HuH-7 (cell line): ENCODE measurements around the gene TESK2.

Experiments
- DNase-seq: peaks from one replicate; pipeline ENCODE4 v3.0.0; 2011; ENCODE audit warnings: low spot score

TESK2 gene

DNA sequence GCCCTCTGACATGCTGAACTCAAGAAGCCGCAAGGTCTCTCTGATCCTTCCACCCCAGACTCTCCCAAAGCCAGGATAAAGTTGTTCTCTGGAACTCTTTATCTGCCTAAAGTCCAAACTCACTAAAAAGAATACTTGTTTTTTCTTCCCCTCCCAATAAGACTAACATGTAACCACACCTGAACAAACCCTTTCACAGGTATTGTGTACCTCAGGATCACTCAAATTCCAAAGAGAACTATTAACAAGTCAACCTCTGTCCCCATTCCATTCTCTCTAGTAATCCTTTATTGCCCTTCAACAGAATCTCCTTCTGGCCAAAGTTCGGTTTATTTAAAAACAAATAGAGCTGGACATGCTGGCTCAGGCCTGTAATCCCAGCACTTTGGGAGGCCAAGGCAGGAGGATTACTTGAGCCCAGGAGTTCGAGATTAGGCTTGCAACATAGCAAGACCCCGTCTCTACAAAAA, 155.1 kb downstream of the TESK2 start:
- DNase-seq = peak; percentile 88

DNA sequence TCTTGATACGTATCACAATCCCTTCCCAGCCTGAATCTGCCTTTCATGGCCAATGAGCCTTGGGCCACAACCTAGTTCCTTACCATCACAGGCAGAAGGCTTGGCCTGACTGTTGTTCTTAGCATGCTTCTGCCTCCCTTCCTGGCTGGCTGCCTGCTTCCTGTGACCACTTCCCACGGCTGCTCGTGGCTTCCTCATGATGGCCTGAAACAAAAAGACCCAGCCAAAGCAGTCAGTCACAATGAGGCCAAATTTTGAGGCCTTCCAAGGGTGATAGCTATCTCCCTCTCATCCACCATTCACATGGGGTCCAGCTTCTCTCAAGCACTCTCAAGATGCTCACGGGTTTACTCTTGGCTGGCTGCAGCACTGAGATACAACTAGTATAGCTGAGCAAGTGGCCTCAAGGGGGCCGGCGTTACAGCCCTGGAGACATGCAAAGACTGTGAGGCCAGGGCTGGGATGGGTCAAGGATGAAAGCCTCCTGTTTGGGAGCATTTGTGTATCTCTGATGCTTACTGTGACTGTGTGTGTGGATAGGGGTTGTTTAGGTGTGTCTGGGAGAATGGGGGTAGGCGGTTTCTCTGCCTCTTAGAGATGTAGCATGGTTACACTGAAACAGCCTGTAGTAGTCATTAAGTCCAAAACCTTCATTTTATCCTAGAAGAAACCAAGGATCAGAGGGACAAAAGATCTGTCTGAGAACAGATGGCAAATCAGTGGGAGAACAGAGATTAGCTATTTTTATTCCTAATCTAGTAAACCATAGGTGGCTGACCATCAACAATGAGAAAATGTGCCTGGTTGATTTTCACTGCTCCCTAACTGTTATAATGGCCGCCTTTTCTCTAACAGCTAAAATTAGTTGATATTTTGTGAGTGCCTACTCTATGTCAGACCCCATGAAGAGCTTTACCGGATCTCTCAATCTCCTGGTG, 156.4 kb downstream of the TESK2 start:
- DNase-seq = no peak

DNA sequence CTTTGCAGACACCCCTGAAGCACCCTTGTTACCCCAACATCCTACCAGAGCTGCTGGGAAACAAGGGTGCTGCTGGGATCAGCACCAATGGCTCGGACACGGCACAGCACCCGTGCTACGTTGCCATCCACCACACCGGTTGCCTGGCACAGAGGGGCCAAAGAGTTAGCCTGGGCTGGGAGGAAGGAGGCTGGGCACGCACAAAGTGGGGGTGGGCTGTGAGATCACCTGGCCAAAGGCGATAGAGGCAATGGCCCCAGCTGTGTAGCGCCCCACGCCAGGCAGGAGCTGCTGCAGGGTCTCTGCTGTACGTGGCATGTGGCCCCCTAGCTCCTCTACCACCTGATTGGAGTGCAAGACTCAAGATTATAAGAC, 158.6 kb downstream of the TESK2 start:
- DNase-seq = no peak

DNA sequence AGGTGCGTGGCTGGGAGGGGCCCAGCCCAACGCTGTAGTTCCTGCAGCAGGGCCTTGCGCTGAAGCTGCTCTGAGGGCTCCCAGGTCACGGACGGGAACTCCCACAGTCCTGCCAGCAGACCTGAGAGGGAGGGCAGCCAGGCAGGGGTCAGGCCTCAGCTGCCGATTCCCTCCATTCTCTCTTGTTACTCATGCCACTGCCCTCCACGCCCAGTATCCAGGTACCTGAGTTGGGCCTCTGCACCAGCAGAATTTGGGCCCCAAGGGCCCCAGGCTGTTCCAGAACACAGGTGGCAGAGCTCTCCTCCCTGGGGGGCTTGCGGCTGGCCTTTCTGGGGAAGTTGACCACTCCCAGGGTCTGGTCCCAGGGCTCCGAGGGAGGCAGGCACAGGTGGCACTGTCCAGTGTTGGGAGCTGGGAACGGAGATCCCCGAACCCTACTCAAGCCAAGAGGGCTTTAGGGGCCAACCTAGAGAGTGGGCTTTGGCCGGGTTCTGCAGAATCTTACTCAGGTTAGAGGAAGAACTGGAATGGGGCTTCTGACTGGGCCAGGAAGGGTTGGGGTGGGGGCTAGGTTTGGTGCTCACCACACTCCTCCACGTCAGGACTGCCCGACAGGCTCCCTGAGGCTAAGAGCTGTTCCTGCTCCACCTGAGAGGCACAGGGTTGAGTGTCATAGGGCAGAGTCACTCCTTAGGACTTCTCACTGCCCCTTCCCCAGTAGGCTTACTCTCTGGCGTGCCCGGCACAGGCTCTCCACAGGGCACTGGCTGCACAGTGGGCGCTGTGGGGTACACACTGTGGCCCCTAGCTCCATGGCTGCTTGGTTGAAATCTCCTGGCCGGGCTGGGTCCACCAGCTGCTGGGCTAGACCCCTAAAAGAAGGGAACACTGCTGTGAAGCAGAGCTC, 159.3 kb downstream of the TESK2 start:
- DNase-seq = no peak

DNA sequence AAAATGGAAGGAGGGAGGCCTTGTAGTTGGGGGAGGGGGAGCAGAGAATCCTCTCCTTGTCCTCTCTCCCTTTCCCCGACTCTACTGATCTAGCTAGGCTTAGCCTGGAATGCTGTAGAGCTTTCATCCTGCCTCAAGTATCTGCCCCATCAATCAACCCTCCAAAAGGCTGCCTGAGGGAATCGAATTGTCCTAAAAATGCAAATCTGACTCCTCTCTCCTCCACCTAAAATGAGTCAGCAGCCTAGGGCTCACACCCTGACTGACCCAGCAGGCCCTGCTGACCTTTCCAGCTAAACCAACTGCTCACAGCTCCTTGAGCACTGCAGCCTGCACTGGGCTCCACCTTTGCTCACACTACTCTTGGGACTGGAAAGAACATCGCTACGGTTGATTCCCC, 161.5 kb downstream of the TESK2 start:
- DNase-seq = no peak

DNA sequence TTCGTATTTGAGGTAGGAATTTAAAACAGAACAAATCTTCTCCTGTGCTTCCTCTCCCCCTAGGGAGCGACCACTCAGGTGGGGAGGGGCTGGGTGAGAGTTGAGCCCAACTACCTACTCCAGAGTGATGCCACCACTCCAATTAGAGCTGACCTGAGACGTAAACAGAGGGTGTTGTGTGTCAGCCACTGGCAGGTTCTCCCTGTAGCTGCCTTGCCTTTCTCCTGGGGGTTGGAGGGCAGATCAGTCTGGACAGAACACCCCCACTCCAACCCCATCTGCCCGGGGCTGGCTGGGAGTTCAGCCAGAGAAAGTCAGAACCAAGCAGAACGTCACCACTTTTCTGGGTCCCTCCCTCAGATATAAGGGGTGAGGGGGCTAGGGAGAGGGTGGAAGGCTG, 162.3 kb downstream of the TESK2 start:
- DNase-seq = no peak

DNA sequence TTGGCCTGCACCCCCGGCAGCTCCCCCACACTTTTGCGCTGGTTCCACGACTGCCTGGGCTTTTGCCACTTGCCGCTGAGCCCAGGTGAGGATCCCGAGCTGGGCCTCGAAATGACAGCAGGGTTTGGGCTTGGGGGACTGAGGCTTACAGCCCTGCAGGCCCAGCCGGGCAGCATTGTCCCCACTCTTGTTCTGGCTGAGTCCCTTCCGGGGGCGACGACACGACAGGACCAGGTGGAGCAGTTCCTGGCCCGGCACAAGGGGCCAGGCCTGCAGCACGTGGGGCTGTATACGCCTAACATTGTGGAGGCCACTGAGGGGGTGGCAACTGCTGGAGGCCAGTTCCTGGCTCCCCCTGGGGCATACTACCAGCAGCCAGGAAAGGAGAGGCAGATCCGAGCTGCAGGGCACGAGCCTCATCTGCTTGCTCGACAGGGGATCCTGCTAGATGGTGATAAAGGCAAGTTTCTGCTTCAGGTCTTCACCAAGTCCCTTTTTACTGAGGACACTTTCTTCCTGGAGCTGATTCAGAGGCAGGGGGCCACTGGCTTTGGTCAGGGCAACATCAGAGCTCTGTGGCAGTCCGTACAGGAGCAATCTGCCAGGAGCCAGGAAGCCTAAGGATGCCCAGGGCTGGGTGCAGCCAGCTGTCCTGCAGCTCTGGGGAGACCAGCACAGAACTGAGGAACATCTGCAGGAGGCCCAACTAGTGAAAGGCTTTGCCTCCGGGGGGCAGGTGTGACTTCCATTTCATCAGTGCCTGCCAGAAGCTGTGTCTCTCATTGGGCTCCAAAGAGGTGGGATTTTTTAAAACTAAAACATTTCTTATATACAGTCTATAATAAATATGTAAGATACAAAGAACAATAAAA, 163.1 kb downstream of the TESK2 start:
- no peak for DNase-seq

DNA sequence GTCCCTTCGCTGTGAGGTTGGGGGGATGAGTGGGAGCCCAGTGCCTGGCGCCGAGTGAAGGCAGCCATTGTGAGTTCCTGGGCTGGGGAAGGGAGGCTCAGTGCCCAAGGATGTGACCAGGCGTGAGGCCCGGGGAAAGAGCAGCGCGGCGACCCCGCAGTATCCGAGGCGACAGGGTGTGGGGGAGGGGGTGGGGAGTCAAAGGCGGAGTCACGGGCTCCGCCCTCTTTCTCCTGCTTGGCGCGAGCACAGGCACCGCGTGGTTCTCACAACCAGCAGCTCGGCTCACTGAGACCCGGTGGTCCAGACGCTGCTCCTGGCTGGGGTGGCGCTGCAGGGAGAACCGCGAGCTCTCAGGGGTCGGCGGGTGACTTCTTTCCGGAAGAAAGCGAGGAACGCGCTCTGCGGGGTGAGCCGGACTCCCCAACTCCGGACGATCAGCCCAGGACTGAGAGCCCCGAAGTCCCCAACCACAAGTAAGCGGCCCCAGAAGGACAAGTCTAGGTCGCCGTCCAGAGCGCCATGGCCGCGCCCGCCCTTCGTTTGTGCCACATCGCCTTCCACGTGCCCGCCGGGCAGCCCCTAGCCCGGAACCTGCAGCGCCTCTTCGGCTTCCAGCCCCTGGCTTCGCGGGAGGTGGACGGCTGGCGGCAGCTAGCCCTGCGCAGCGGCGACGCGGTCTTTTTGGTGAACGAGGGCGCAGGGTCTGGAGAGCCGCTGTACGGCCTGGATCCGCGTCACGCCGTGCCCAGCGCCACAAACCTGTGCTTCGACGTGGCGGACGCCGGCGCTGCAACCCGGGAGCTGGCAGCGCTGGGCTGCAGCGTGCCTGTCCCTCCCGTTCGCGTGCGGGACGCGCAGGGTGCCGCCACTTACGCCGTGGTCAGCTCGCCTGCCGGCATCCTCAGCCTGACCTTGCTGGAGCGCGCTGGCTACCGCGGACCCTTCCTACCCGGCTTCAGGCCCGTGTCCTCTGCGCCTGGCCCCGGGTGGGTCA, 164.0 kb downstream of the TESK2 start, which contains the start of gene HPDL:
Gene HPDL (plus strand): TSS at position 269 of the 997 bp plus-strand sequence. CDS start 254 bp downstream, at position 523.
- no peak for DNase-seq

DNA sequence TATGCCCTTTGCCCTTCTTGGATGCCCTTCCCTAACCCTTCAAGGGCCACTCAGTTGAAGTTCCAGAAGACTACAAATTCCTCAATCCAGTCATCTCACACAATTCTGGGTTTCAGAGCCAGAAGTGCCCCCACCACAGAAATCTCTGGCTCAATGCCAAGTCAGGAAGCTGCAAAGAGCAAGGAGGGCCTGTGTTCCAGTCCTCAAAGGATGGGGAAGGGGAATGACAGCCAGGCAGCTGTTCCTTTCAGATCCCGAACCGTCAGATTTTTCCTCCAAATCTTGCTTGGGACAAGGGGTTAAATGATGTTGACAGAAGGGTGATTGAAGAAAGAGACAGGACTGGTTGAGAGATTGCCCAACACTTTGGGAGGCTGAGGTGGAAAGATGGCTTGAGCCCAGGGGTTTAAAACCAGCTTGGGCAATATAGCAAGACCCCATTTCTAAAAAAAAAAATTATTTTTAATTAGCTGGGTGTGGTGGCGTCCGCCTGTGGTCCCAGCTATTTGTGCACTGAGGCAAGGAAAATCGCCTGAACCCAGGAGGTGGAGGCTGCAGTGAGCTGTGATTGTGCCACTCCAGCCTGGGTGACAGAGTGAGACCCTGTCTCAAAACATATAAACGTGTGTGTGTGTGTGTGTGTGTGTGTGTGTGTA, 165.0 kb downstream of the TESK2 start:
- DNase-seq = peak; percentile 52

DNA sequence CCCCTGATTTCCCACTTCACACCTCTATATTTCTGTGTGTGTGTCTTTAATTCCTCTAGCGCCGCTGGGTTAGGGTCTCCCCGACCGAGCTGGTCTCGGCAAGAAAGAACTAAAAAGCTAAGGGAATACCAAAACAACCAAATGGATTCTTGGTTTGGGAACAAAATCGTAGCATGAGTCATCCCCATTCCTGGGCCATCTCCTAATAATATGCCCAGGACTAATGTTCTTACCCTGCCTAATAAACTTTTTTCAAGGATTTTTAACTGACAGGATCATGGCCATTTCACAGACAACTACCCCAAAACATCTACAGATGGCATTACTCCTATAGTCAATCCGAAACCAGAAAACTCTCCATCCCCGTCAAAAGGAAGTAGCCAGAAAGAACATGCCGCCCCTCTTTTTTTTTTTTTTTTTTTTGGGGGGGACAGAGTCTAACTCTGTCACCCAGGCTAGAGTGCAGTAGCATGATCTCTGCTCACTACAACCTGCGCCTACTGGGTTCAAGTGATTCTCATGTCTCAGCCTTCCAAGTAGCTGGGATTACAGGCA, 168.4 kb downstream of the TESK2 start:
- DNase-seq = no peak

DNA sequence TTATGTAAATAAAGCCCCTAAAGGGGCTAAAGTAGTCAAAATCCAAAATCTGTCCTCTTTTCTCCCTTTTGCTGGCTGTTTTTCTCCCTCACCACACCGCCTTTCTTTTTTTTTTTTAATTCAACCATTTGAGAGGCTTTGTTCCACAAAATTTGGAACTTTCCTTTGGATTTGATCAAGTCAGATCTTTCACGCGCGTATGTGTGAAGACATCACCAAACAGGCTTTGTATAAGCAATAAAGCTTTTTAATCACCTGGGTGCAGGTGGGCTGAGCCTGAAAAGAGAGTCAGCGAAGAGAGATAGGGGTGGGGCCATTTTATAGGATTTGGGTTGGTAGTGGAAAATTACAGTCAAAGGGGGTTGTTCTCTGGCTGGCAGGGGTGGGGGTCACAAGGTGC, 169.5 kb downstream of the TESK2 start:
- no peak for DNase-seq

DNA sequence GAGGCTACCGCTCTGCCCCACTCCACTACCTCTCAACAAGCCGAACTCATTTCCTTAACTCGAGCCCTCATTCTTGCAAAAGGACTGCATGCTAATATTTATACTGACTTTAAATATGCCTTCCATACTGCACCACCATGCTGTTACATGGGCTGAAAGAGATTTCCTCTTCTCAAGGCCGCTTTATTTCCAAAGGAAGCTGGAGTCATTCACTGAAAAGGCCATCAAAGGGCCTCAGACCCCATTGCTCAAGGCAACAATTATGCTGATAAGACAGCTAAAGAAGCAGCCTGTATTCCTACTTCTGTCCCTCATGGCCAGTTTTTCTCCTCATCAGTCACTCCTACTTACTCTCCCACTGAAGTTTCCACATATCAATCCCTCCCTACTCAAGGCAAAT, 171.2 kb downstream of the TESK2 start:
- DNase-seq = no peak

DNA sequence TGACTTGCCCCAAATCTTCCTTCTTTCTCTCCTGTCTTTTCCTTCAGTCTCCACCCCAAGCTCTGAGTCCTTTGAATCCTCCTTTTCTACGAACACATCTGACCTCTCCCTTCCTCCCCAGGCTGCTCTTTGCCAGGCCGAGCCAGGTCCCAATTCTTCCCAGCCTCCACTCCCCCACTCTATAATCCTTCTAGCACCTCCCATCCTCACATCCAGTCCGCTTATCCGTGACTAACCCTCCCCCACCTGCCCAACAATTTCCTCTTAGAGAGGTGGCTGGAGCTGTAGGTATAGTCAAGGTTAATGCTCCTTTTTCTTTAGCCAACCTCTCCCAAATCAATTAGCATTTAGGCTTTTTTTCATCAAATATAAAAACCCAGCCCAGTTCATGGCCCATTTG, 173.8 kb downstream of the TESK2 start:
- DNase-seq = no peak

DNA sequence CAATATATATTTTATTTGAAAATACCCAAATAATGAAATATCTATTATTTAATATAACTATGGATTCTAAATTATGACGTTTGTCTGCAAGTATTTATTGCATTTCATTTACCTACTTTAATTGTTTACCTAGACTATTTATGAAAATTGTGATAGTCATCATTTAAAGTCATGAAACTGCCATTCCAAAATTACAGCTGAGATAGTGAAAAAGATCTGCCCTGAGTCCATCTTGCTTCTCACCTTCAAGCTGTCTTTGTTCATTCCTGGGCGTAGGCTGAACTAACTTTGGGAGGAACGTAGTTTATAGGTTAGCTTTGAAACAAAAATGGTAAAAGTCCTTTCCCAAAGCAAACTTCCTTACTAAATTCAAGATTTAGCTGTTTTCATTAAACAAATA, 176.7 kb downstream of the TESK2 start:
- no peak for DNase-seq

DNA sequence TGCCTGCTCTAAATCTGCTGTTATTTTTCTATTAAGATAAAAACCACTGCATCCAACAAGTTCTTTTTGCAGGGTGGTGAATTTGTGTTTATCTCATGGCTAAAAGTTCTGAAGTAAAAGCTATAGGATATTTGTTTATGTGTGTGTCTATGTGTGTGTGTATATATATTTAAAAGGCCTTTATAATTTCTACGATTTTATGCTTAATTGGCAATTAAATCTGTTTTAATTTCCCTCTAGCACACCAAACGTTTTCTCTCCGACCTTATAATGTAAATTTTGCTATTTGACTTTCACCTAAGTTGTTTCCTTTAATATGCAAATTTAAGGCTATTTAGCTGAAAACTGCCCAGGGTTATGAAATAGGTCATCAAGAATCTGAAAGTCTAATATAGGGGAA, 184.1 kb downstream of the TESK2 start:
- no peak for DNase-seq

DNA sequence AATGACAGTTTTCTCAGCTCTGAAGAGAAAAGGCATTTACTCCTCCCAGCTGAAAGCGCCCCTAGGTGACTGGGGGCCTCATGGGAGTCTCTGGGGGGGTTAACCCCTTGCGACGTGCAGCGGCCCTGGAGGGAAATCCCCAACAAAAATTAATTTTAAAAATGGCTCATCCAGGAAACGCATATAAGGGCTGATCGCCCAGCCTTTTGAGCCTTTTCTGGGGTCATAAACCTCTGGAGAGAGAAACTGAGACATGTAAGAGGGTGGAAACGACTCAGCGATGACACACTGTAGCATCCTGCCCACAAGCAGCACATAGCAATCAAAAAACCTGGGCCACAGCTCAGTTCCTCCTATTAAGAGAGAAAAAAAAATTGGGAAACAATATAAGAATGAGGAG, 184.6 kb downstream of the TESK2 start:
- DNase-seq = no peak

DNA sequence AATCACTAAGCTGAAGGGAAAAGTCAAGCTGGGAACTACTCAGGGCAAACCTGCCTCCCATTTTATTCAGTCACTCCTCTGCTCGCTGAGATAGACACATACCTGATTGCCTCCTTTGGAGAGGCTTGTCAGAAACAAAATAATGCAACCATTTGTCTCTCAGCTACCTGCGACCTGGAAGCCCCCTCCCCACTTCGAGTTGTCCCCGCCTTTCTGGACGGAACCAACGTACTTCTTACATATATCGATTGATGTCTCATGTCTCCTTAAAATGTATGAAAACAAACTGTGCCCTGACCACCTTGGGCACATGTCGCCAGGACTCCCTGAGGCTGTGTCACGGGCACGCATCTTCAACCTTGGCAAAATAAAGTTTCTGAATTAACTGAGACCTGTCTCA, 185.7 kb downstream of the TESK2 start:
- DNase-seq = no peak

DNA sequence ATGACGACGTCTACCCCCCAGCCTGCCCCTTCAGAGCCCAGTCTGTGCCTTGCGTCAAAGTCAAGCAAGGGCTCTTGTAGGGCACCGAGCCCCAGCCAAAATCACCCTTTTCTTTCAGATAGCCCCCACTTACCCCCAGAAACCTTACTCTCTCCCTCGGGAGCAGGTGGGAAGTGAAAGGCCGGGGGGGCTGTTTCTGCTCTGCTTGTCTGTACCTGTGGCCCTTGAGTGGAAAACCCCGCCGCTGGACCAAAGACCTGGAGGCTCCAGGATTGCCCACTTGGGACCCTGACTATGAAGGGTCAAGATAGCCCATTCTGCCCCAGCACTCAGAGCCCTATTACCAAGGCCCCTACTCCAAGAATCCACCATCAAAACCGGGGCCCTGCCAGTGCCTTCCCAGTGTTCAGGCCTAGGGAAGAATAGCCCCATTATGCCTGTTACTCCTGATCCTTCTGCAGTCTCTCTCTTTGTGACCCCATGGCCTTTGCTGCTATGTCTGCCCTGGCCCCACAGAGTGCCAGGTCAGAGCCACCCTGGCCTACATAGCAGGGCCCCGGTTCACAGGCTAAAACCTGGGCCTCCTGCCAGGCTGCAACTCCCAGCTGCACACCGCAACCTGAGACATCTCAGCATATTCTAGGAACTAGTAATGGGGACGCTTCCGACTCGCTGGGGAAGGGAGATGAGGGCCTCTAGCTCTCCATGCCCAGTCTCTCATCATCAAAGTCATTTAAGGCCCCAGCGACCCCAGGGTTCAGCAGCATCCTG, 186.5 kb downstream of the TESK2 start:
- DNase-seq = no peak
